Stomach (tissue), 4 donors: Measurements from ENCODE around the gene DNM1.

Experiments used
- CTCF ChIP-seq, 7 experiments: fragments of 450-650 bp in 4 of 7; fragments of 200-600 bp in 3 of 7; sonication (generic) in 3 of 7; IDR thresholded peaks; one replicate each; pipeline ENCODE4 v1.5.1; 2016 to 2019; ENCODE audit warnings: antibody characterized with exemption in 7 of 7, control low read depth in 2 of 7, mild to moderate bottlenecking in 1 of 7
- POLR2A ChIP-seq, 4 donors: fragments of 450-650 bp; IDR thresholded peaks; one replicate each; pipeline ENCODE4 v1.6.1; 2016; ENCODE audit warnings: antibody characterized with exemption in 4 of 4, control low read depth in 2 of 4, mild to moderate bottlenecking in 1 of 4, moderate library complexity in 1 of 4
- POLR2AphosphoS5 ChIP-seq, 3 donors: sonication (generic); formaldehyde crosslinking; IDR thresholded peaks; one replicate each; pipeline ENCODE4 v1.6.1; 2016; ENCODE audit warnings: antibody characterized with exemption in 3 of 3

- TF ChIP-seq CTCF (IDR thresholded peaks at IDR 0.05) (no peak), POLR2AphosphoS5 (IDR thresholded peaks at IDR 0.05) (no peak), POLR2A (IDR thresholded peaks at IDR 0.05) (no peak)
Measured at GRCh38 chr9:128163523-128164306, 39.5 kb upstream of the DNM1 start.
